ENCODE measurements around the gene FAM83F.

FAM83F gene

DNA sequence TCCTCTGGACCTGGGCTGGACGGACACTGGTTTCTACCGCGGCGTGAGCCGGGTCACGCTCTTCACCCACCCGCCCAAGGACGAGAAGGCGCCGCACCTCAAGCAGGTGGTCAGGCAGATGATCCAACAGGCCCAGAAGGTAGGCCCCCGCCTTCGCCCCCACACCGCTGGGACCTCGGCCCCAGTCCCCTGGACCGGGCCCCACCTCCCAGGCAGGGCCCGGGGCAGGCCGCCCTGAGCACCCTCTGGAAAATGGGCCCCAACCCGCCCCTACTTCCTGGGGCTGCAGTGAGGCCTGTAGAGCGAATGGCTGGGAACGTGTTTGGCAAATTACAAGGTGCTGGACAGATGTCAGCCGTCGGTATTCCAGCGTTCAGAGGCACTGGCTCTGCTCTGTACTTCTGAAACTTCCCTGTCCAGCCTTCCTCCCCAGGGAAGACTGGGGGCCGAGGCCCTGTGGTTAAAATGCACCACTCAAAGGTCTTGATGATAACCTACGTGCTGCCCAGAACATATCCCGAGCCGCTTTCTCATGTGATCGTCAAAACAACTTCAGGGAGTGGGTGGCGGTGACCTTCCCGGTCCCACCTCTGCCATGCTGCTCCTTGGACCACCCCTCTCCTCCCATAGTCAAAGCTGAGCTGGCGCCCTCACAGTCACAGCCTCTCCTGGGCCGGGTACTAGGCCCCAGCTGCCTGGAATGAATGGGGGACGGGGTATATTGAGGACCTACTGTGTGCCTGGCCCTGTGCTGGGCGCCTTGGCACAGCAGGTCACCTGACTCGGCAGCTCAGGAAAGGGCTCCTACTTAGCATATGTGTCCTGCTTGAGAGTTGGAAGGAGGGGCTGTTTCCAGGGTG lies 869 bp downstream of the FAM83F start:
- DNase-seq: no peak

DNA sequence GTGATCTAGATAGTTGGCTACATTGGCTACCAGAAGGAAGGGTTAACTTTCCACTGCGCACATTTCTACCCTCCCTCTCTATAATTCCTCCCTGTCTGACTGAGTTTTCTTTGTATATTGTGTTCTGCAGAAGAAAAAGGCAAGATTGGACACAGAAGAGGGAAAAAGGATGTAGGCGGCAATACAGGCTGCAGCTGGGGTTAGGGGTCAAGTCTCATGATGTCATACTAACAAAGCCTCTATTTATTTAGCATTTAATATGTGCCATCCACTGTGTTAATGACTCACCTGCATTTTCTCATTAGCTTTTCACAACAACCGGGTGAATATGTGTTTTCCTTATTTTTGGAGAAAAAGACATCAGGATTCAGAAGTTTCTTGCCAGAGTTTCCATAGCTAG lies 2.0 kb downstream of the FAM83F start:
- DNase-seq: no peak

GRCh38 chr22:39997421-39997820 lies 2.7 kb downstream of the FAM83F start:
- no peak for DNase-seq

GRCh38 chr22:39997939-39998726 lies 3.4 kb downstream of the FAM83F start:
- DNase-seq: no peak

- no peak for DNase-seq
Measured at GRCh38 chr22:39999144-39999757, 4.5 kb downstream of the FAM83F start.

DNA sequence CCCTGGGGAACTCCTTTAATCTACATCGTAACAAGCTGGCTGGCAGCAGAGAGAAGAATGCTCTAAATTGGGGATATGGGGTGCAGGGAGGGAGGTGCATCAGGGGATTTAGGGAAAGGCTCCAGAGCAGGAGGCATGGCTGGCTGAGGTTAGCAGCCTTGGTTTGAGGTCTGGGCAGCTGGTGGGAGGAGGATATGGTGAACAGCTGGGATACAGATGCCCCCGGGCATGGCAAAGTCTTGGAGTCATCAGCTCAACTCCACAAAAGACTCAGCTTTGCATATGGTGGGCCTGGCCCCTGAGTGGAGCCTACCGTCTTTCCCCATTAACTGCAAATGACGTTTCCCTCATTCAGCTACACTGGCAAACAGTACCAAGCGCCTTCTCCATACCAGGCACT lies 5.4 kb downstream of the FAM83F start:
- no peak for DNase-seq

- DNase-seq: no peak
Measured at GRCh38 chr22:40001106-40001505, 6.4 kb downstream of the FAM83F start.

DNA sequence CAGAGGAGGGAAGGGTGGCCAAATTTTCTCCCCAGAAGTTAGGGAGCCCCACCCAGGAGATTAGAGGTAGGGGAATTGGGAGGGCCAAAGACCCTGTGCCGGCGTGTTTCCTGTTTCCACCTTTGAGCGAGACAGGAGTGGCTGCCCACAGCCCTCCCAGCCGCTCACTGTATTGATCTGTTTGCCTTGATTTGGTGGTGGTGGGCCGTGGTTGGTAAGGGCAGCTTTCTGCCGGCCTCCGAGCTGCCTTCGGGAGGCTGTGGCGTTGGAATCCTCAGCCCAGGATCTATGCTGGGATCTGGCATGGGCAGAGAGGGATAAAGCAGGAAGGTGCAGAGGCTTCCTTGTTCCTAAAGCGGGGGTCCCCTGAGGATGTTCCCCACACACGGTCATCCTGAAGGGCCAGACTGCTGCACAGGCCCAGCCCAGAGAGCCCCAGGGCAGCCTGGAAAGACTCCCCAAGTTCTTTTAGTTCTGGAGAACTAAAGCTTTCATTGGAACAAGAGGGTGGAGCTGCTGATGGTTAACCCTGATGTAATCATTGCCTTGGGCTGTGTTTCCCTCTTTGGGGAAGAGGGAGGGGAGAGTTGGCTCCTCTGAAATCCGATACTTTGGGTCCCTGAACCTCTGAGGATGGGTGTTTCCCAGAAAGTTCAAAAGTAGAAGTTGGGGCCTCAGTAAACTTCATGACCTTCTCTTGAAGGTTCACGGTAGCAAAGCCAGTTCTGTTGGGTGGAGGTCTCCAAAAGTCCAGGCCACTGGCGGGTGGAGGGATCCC lies 7.2 kb downstream of the FAM83F start:
- DNase-seq: no peak

- DNase-seq: no peak
Measured at GRCh38 chr22:40002935-40003715, 8.4 kb downstream of the FAM83F start.

GRCh38 chr22:40004836-40005235 lies 10.1 kb downstream of the FAM83F start:
- no peak for DNase-seq

GRCh38 chr22:40006641-40007040 lies 11.9 kb downstream of the FAM83F start:
- DNase-seq: no peak

- no peak for DNase-seq
Measured at GRCh38 chr22:40007853-40008710, 13.3 kb downstream of the FAM83F start.

- no peak for DNase-seq
Measured at GRCh38 chr22:40008726-40009291, 14.1 kb downstream of the FAM83F start.

- no peak for DNase-seq
Measured at GRCh38 chr22:40009292-40009774, 14.6 kb downstream of the FAM83F start.

DNA sequence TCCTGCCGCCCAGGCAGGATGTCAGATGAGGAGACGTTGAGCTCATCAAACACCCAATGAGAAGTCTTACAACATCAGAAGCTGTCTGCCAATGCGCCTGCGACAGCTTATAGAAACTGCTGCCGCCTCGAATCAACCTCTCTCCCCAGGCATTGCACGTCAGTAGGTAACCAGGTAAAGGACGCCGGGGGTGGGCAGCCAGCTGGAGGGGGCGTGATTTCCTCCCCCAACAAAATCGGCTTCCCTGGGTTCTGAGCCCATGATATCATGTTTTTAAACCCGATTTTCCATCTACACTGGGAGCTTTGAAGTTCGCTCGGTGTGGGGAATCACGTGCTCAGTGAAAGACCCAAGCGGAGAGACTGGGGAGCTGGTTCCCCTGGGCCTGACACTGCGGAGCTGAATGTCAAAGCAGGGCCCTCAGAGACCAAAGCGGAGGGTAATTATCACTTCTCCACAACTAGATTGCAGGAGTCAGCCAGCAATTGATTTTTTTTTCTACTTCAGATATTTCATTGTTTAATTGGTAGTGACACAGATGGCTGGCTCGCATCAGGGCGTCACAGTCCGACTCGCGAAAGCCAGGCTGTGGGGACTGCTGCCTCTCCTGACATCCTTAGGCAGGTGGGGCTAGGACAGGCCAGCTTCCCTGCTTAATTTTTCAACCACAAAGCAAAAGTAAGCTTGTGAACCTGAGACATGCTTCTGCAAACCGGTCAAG lies 15.4 kb downstream of the FAM83F start:
- DNase-seq: no peak

- DNase-seq: no peak
Measured at GRCh38 chr22:40010746-40011145, 16.0 kb downstream of the FAM83F start.

DNA sequence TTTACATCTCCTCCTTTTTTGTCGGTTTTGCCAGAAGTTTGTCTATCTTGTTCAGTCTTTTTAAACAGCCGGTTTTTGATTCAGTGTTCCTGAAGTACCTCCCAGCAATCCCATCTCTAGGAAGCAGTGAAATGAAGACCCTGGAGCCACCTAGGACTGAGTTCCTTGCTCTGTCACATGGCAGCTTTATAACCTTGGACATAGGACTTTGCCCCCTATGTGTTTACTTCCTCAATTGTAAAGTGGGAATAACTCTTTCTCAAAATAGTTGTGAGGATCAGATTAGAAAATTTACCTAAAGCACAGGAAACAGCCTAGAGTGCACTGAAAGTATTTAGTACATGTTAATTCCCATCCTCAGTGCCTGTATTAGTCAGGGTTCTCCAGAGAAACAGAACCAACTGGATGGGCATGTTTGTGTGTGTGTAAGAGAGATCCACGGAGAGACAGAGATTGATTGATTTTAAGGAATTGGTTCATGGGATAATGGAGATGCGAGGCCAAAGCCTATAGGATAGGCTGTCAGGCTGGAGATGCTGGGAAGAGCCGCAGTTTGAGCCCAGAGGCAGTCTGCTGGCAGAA lies 20.0 kb downstream of the FAM83F start:
- no peak for DNase-seq

GRCh38 chr22:40015358-40015976 lies 20.7 kb downstream of the FAM83F start:
- DNase-seq: no peak

GRCh38 chr22:40018051-40018450 lies 23.3 kb downstream of the FAM83F start:
- no peak for DNase-seq
